Skeletal muscle tissue (tissue), 4 donors: ENCODE measurements around the gene FBXL7. TPM values are rescaled to one million over a fixed set of nuclear protein-coding genes. Genes with fewer than 3 reads are reported as not detected.

Source experiments
- H3K27ac ChIP-seq: one replicate; pipeline ENCODE4 v1.7.0; 2013; ENCODE audit warnings: mild to moderate bottlenecking, low read depth, low read length, inconsistent platforms
- H3K27me3 ChIP-seq, 3 donors: one replicate each; pipeline ENCODE4 v1.7.0; 2013; ENCODE audit warnings: low read length in 3 of 3; ENCODE audit not compliant: control insufficient read depth in 3 of 3, insufficient read depth in 3 of 3
- H3K36me3 ChIP-seq, 3 donors: one replicate each; pipeline ENCODE4 v1.7.0; 2013; ENCODE audit warnings: low read length in 3 of 3; ENCODE audit not compliant: control insufficient read depth in 3 of 3, insufficient read depth in 3 of 3
- H3K4me1 ChIP-seq, 3 donors: one replicate each; pipeline ENCODE4 v1.7.0; 2013; ENCODE audit warnings: low read length in 3 of 3, mild to moderate bottlenecking in 3 of 3; ENCODE audit not compliant: control insufficient read depth in 3 of 3, insufficient read depth in 3 of 3
- H3K4me3 ChIP-seq, 3 donors: one replicate each; pipeline ENCODE4 v1.7.0; 2013; ENCODE audit warnings: low read length in 3 of 3
- H3K9ac ChIP-seq, 3 donors: one replicate each; pipeline ENCODE4 v1.7.0; 2013; ENCODE audit warnings: low read length in 3 of 3, mild to moderate bottlenecking in 3 of 3, moderate library complexity in 2 of 3, low read depth in 1 of 3
- H3K9me3 ChIP-seq, 3 donors: one replicate each; pipeline ENCODE4 v1.7.0; 2013; ENCODE audit warnings: low read length in 3 of 3; ENCODE audit not compliant: control insufficient read depth in 3 of 3
- total RNA-seq: library from RNA; depleted of rRNA; stranded (reverse); fragments of >200 nt; gene quantifications from one replicate; pipeline ENCODE4 v1.2.3, GENCODE V29; 2014
- donor health status: Osteomylitis.

The FBXL7 gene
- total RNA-seq, 1 donor from 2014 or later = 3.7 TPM

GRCh38 chr5:15654779-15655178 is 154.8 kb downstream of the FBXL7 start:
- Histone ChIP-seq H3K4me3 (no peak overlapping the region), H3K27me3 (no peaks in the 10 kb centered on the region), H3K36me3 (no peaks in the 10 kb centered on the region), H3K27ac (no peak overlapping the region), H3K9ac (no peak overlapping the region), H3K9me3 (no peaks in the 10 kb centered on the region), H3K4me1 (no peaks in the 10 kb centered on the region)

GRCh38 chr5:15655683-15656082 is 155.7 kb downstream of the FBXL7 start:
- Histone ChIP-seq H3K27ac (no peak overlapping the region), H3K36me3 (no peaks in the 10 kb centered on the region), H3K27me3 (no peaks in the 10 kb centered on the region), H3K4me1 (no peaks in the 10 kb centered on the region), H3K9me3 (no peaks in the 10 kb centered on the region), H3K9ac (no peak overlapping the region), H3K4me3 (no peak overlapping the region)

- no peak overlapping the region for H3K9ac ChIP-seq
Observed at GRCh38 chr5:15664961-15665360, 165.0 kb downstream of the FBXL7 start.

GRCh38 chr5:15669826-15670225 is 169.8 kb downstream of the FBXL7 start:
- Histone ChIP-seq H3K4me1 (no peaks in the 10 kb centered on the region), H3K27me3 (no peaks in the 10 kb centered on the region), H3K9me3 (no peaks in the 10 kb centered on the region), H3K4me3 (no peak overlapping the region), H3K9ac (no peak overlapping the region), H3K27ac (no peak overlapping the region), H3K36me3 (no peaks in the 10 kb centered on the region)

More at GRCh38 chr5:15664961-15665360, 165.0 kb downstream of the FBXL7 start:
- H3K9me3 ChIP-seq = no peaks in the 10 kb centered on the region
- no peaks in the 10 kb centered on the region for H3K36me3 ChIP-seq
- H3K27ac ChIP-seq = no peak overlapping the region
- no peak overlapping the region for H3K4me3 ChIP-seq
- H3K27me3 ChIP-seq = no peaks in the 10 kb centered on the region
- H3K4me1 ChIP-seq = no peaks in the 10 kb centered on the region

- no peaks in the 10 kb centered on the region for H3K27me3 ChIP-seq
- H3K4me3 ChIP-seq = no peak overlapping the region
- H3K9me3 ChIP-seq = no peaks in the 10 kb centered on the region
- H3K9ac ChIP-seq = no peak overlapping the region
- H3K36me3 ChIP-seq = no peaks in the 10 kb centered on the region
- H3K27ac ChIP-seq = no peak overlapping the region
- no peaks in the 10 kb centered on the region for H3K4me1 ChIP-seq
Observed at GRCh38 chr5:15674716-15675115, 174.7 kb downstream of the FBXL7 start.

- Histone ChIP-seq H3K9me3 (no peaks in the 10 kb centered on the region), H3K27me3 (no peaks in the 10 kb centered on the region), H3K27ac (no peak overlapping the region), H3K4me1 (no peaks in the 10 kb centered on the region), H3K4me3 (no peak overlapping the region), H3K9ac (no peak overlapping the region), H3K36me3 (no peaks in the 10 kb centered on the region)
Observed at GRCh38 chr5:15676591-15676990, 176.6 kb downstream of the FBXL7 start.

- Histone ChIP-seq H3K9me3 (no peaks in the 10 kb centered on the region), H3K4me1 (no peaks in the 10 kb centered on the region), H3K27me3 (no peaks in the 10 kb centered on the region), H3K27ac (no peak overlapping the region), H3K36me3 (no peaks in the 10 kb centered on the region), H3K9ac (no peak overlapping the region), H3K4me3 (no peak overlapping the region)
Observed at GRCh38 chr5:15679161-15679560, 179.2 kb downstream of the FBXL7 start.

- Histone ChIP-seq H3K36me3 (no peaks in the 10 kb centered on the region), H3K27ac (no peak overlapping the region), H3K9me3 (no peaks in the 10 kb centered on the region), H3K27me3 (no peaks in the 10 kb centered on the region), H3K9ac (no peak overlapping the region), H3K4me1 (no peaks in the 10 kb centered on the region), H3K4me3 (no peak overlapping the region)
Observed at GRCh38 chr5:15680455-15680854, 180.5 kb downstream of the FBXL7 start.

- no peak overlapping the region for H3K27ac ChIP-seq
- no peak overlapping the region for H3K9ac ChIP-seq
- H3K9me3 ChIP-seq = no peaks in the 10 kb centered on the region
- H3K27me3 ChIP-seq = no peaks in the 10 kb centered on the region
- no peaks in the 10 kb centered on the region for H3K4me1 ChIP-seq
- H3K4me3 ChIP-seq = no peak overlapping the region
- no peaks in the 10 kb centered on the region for H3K36me3 ChIP-seq
Observed at GRCh38 chr5:15682122-15682521, 182.1 kb downstream of the FBXL7 start.

- no peaks in the 10 kb centered on the region for H3K4me1 ChIP-seq
- H3K9ac ChIP-seq = no peak overlapping the region
- H3K4me3 ChIP-seq = no peak overlapping the region
- no peaks in the 10 kb centered on the region for H3K9me3 ChIP-seq
- H3K27ac ChIP-seq = no peak overlapping the region
- no peaks in the 10 kb centered on the region for H3K27me3 ChIP-seq
- H3K36me3 ChIP-seq = no peaks in the 10 kb centered on the region
Observed at GRCh38 chr5:15682566-15682965, 182.6 kb downstream of the FBXL7 start.

GRCh38 chr5:15683332-15683731 is 183.4 kb downstream of the FBXL7 start:
- Histone ChIP-seq H3K9me3 (no peaks in the 10 kb centered on the region), H3K36me3 (no peaks in the 10 kb centered on the region), H3K4me1 (no peaks in the 10 kb centered on the region), H3K27ac (no peak overlapping the region), H3K9ac (no peak overlapping the region), H3K27me3 (no peaks in the 10 kb centered on the region), H3K4me3 (no peak overlapping the region)
